Measurements from ENCODE around the gene GCG.

GRCh38 chr2:162107361-162107901, 44.6 kb downstream of the GCG start:
- TF ChIP-seq EZH2 (IDR thresholded peaks at IDR 0.05) (no peak), FOSL1 (IDR thresholded peaks at IDR 0.05; ENCODE audit: low read depth) (no peak), CTCF (IDR thresholded peaks at IDR 0.05 in 2 of 3, conservative IDR thresholded peaks at IDR 0.05 in 1 of 3; ENCODE audit: borderline replicate concordance in 1 of 3, insufficient read depth in 1 of 3, low read depth in 2 of 3, low read length in 2 of 3) (no peak), POLR2A (IDR thresholded peaks at IDR 0.05; ENCODE audit: borderline replicate concordance, extremely low read depth, insufficient read depth, insufficient read length) (no peak), POLR2AphosphoS5 (IDR thresholded peaks at IDR 0.05; ENCODE audit: low read depth, low read length) (no peak), ATF3 (IDR thresholded peaks at IDR 0.05) (no peak), ZNF274 (IDR thresholded peaks at IDR 0.05; ENCODE audit: low read depth, low read length) (no peak), TCF7L2 (IDR thresholded peaks at IDR 0.05; ENCODE audit: borderline replicate concordance, extremely low read depth, insufficient read depth, insufficient read length) (no peak), YY1 (IDR thresholded peaks at IDR 0.05; ENCODE audit: extremely low read depth, insufficient replicate concordance, low read depth, low read length) (no peak), EZH2phosphoT487 (IDR thresholded peaks at IDR 0.05; ENCODE audit: borderline replicate concordance) (no peak), ZFX (IDR thresholded peaks at IDR 0.05) (no peak), CEBPB (IDR thresholded peaks at IDR 0.05; ENCODE audit: low read depth) (no peak)

Measured in HCT116 (cell line).